ENCODE data around the gene SLC35E2B.
"Not testable (repeated sequence)": the region's sequence is repeated elsewhere in the genome, so short reads cannot be mapped to it uniquely, and the experiment has no call there.

SLC35E2B gene

DNA sequence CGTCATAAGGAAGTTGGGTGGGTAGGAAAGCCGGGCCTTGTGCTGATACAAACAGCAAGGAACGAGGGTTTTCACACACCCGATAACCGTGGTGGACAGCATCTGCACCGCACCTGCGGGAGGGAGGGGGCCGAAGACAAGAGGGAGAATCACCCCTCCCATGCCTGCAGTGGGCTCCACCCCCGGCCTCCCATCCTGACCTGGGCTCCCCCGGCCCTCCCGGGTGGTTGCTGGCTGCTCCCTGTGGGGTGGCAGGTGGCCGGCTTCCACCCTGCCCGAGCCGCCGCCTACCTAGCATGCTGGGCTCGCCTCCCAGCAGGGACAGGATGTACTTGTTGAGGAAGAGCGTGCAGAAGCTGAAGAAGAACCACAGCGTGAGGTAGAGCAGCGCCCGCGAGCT, 16.5 kb downstream of the SLC35E2B start:
- not testable (repeated sequence) for H3K4me3 ChIP-seq (ENCODE audit: low read length); H3K4me1 ChIP-seq (ENCODE audit: insufficient read depth, low read length); H3K9me3 ChIP-seq (ENCODE audit: low read length); H3K27me3 ChIP-seq (ENCODE audit: insufficient read depth, low read length); H2AFZ ChIP-seq (ENCODE audit: low read depth, low read length)
- peaks cover 19% of the 10 kb centered on the region for H3K36me3 ChIP-seq (ENCODE audit: insufficient read depth, low read length)

DNA sequence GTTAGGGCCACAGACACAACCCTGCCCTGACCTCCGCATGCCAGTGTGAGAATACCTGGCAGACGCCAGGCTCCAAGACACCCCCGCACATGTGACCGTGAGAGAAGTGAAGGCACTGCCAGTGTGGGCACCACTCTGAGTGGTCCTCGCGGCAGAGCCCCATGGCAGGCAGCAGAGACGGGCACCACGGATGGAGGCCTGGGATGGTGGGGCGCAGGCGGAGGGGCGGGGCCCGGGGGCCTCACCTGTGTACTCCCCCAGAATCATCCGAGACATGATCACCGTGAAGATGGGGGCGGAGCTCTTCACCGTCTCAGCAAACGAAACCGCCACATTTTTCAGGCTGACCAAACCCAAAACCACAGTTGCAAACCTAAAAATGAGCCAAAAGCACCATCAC, 17.4 kb downstream of the SLC35E2B start:
- not testable (repeated sequence) for H3K4me1 ChIP-seq (ENCODE audit: insufficient read depth, low read length); H3K4me3 ChIP-seq (ENCODE audit: low read length); H3K9me3 ChIP-seq (ENCODE audit: low read length); H3K27me3 ChIP-seq (ENCODE audit: insufficient read depth, low read length); H2AFZ ChIP-seq (ENCODE audit: low read depth, low read length)
- H3K36me3 ChIP-seq (ENCODE audit: insufficient read depth, low read length): peaks cover 24% of the 10 kb centered on the region

DNA sequence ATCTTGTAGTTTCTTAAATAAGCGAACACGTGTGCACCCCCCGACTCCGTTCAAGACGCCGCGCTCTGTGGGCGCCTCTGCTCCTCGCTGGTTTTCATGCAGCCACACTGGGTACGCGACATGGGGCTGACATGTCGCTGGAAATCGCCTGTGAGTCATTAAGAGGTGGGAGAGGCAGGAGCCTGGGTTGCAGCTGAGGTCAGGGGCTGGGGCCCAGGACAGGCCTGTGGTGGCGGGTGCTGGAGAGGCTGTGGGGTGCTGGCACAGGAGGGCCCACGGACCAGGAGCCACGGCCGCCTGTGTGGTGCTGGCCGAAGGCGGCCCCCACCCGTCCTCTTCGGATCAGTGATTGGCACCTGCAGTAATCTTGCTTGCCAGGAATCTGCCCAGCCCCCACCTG, 17.8 kb downstream of the SLC35E2B start:
- not testable (repeated sequence) for H3K27me3 ChIP-seq (ENCODE audit: insufficient read depth, low read length); H2AFZ ChIP-seq (ENCODE audit: low read depth, low read length); H3K4me1 ChIP-seq (ENCODE audit: insufficient read depth, low read length); H3K9me3 ChIP-seq (ENCODE audit: low read length); H3K4me3 ChIP-seq (ENCODE audit: low read length)
- peaks cover 27% of the 10 kb centered on the region for H3K36me3 ChIP-seq (ENCODE audit: insufficient read depth, low read length)

DNA sequence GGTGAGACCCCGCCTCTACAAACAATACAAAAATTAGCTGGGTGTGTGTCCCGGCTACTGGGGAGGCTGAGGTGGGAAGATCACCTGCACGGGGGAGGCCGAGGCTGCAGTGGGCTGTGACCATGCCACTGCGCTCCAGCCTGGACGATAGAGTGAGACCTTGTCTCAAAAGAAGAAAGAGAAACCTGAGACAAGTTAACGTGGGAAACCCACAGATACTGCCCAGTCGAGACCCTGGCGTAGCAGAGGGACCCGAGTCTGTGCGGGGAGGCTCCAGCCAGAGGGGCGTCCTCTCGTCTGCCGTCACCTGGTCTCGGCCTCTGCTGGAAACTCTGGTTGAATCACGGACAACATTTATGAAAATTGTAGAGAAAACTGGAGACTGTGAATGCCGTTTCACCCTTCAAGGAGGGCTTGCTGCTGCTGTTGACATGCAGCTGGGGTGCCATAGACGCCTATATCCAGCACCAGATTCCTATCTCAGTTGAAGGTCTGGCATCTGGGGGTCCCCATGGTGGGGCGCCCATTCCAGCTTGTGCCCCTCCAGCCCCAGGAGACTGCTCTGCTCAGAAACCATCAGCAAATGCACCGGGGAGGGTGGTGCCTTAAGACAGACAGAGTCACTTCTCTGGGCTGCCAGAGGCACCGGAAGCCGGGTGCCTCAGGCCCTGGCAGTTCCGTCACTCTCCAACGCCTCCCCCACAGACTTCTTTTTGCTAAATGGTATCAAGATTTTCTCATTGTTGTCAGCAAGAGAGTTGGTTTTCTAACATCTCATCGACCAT, 20.2 kb downstream of the SLC35E2B start:
- H3K9me3 ChIP-seq (ENCODE audit: low read length): no peaks in the 10 kb centered on the region
- no peak overlapping the region for H2AFZ ChIP-seq (ENCODE audit: low read depth, low read length)
- H3K36me3 ChIP-seq (ENCODE audit: insufficient read depth, low read length): peaks cover 41% of the 10 kb centered on the region
- H3K4me1 ChIP-seq (ENCODE audit: insufficient read depth, low read length): no peaks in the 10 kb centered on the region
- H3K4me3 ChIP-seq (ENCODE audit: low read length): no peak overlapping the region
- H3K27me3 ChIP-seq (ENCODE audit: insufficient read depth, low read length): no peaks in the 10 kb centered on the region

DNA sequence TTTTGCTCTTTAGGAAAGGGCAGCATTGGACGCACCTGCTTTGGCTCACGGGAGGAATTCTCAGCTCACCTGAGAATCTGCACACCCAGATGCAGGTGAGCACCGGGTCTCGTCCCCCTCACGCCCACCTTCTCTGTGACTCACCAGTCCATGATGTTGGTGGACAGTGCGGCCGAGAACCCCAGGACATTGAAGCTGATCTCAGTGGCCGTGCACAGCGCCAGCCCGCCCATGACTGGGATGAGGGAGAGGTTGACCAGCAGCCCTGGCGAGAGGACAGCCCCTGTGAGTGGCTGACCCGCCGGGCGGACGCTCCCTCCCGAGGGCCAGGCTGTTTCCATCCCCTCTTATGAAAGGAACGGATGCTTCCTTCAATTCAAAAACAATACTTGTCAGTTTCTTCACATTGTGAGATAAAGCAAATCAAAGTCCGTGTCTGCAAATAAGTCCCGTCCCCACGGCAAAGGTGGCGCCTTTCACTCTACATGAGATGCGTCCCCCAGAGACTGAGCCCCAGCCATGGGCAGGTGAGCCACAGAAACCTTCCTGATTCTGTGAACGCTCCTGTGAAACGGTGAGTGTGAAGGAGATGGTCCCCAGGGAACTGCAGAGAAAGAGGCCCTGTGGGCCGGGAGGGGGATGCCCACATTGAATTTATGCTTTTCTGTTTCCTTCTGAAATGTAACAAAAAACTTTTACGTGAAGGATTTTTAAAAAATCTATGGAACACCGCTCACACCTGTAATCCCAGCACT, 21.1 kb downstream of the SLC35E2B start:
- H3K9me3 ChIP-seq (ENCODE audit: low read length): no peaks in the 10 kb centered on the region
- no peaks in the 10 kb centered on the region for H3K4me1 ChIP-seq (ENCODE audit: insufficient read depth, low read length)
- no peak overlapping the region for H2AFZ ChIP-seq (ENCODE audit: low read depth, low read length)
- H3K4me3 ChIP-seq (ENCODE audit: low read length): no peak overlapping the region
- peaks cover 42% of the 10 kb centered on the region for H3K36me3 ChIP-seq (ENCODE audit: insufficient read depth, low read length)
- no peaks in the 10 kb centered on the region for H3K27me3 ChIP-seq (ENCODE audit: insufficient read depth, low read length)

DNA sequence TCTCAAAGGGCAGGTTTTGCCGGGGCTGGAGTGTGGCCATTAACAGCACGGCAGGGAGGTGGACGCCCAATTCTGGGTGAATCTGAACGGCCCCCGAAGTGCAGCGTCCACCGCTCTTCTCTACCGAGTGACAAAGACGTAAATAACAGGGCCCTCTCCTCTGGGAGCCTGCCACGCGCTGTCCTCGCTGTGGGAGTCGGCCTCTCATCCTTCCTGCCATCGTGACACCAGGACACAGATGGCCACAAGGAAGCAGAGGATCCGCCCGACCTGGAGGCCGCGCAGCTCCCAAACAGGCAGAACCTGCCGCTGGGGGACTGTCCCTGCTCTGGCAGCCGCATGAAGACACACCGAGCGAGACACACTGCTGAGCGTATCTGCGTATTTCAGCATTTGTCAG, 21.7 kb downstream of the SLC35E2B start:
- Histone ChIP-seq H3K4me3 (ENCODE audit: low read length) (no peak overlapping the region), H2AFZ (ENCODE audit: low read depth, low read length) (no peak overlapping the region), H3K4me1 (ENCODE audit: insufficient read depth, low read length) (no peaks in the 10 kb centered on the region), H3K36me3 (ENCODE audit: insufficient read depth, low read length) (peaks cover 49% of the 10 kb centered on the region), H3K9me3 (ENCODE audit: low read length) (no peaks in the 10 kb centered on the region), H3K27me3 (ENCODE audit: insufficient read depth, low read length) (no peaks in the 10 kb centered on the region)

DNA sequence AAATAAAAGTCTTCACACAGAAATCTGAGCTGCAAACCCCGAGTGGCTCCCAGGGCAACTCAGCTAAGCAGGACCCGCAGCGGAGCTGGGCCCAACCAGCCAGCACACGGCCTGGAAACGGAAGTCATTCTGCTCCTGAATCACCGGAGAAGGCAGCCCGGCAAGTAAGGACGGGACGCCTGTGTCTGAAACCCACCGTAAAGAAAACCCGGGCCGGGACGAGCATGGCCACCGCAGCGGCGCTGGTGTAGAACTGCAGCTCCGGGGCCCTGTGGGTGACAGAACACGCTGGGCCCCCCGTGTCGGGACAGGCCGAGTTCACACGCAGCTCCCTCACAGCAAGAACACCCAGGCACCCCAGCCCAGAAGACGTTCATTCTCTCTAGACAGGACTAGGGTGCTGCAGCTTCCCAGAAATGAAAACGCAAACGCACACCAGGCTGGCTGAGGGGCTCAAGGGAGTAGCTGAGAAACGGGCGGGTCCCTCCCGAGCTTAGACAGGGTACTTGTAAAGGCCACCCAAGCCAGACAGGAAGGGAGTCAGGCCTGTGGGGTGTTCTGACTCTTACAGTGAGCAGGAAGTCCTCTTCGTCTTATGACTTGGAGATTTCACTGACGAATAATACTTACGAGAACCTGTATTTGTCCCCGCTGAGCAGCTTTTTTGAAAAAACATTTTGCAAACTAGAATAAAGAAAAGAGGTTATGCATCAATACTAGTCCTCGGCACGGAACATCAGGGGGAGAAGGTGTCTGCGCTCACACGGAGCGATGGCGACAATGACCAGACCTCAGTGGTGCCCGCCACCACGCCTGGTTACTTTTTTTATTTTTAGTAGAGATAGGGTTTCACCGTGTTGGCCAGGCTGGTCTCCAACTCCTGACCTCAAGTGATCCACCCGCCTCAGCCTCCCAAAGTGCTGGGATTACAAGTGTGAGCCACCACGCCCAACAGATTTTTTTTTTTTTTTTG, 22.8 kb downstream of the SLC35E2B start:
- H3K36me3 ChIP-seq (ENCODE audit: insufficient read depth, low read length): peaks cover 60% of the 10 kb centered on the region

DNA sequence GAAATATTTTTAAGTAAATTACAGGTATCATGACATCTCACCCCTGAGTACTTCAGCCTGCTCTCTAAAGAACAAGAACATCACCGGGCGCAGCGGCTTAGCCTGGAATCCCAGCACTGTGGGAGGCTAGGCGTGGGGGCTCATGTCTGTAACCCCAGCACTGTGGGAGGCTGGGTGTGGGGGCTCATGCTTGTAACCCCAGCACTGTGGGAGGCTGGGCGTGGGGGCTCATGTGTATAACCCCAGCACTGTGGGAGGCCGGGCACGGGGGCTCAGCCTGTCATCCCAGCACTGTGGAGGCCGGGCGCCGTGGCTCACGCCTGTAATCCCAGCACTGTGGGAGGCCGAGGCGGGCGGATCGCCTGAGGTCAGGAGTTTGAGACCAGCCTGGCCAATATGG, 26.1 kb downstream of the SLC35E2B start:
- Histone ChIP-seq H3K4me1 (ENCODE audit: insufficient read depth, low read length) (no peaks in the 10 kb centered on the region), H3K9me3 (ENCODE audit: low read length) (no peaks in the 10 kb centered on the region), H2AFZ (ENCODE audit: low read depth, low read length) (no peak overlapping the region), H3K4me3 (ENCODE audit: low read length) (no peak overlapping the region), H3K27me3 (ENCODE audit: insufficient read depth, low read length) (no peaks in the 10 kb centered on the region), H3K36me3 (ENCODE audit: insufficient read depth, low read length) (peaks cover 49% of the 10 kb centered on the region)

More for the DNA sequence above, 22.8 kb downstream of the SLC35E2B start:
- no peak overlapping the region for H2AFZ ChIP-seq (ENCODE audit: low read depth, low read length)
- H3K4me3 ChIP-seq (ENCODE audit: low read length): no peak overlapping the region
- H3K9me3 ChIP-seq (ENCODE audit: low read length): no peaks in the 10 kb centered on the region
- H3K4me1 ChIP-seq (ENCODE audit: insufficient read depth, low read length): no peaks in the 10 kb centered on the region
- no peaks in the 10 kb centered on the region for H3K27me3 ChIP-seq (ENCODE audit: insufficient read depth, low read length)

DNA sequence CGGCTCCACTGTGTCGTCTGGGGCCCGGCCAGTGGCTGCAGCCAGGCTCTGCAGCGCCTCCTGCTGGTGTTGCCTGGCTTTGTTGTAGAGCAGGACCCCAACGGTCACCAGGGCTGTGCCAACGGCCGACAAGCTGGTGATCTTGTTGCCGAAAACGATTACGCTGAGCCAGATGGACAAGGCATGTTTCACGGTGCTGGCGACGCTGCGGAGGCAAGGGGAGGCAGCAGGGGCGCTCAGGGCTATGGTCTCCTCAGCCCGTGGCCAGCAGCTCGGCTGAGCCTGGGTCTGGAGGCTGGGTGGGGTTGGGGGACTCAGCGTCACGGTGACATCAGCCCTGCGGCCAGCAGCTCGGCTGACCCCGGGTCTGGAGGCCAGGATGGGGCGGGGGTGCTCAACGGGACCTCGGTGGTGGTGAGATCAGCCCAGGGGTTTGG, 26.8 kb downstream of the SLC35E2B start:
- H3K36me3 ChIP-seq (ENCODE audit: insufficient read depth, low read length): peaks cover 42% of the 10 kb centered on the region
- no peaks in the 10 kb centered on the region for H3K4me1 ChIP-seq (ENCODE audit: insufficient read depth, low read length)
- no peak overlapping the region for H2AFZ ChIP-seq (ENCODE audit: low read depth, low read length)
- no peaks in the 10 kb centered on the region for H3K9me3 ChIP-seq (ENCODE audit: low read length)
- H3K27me3 ChIP-seq (ENCODE audit: insufficient read depth, low read length): no peaks in the 10 kb centered on the region
- no peak overlapping the region for H3K4me3 ChIP-seq (ENCODE audit: low read length)

DNA sequence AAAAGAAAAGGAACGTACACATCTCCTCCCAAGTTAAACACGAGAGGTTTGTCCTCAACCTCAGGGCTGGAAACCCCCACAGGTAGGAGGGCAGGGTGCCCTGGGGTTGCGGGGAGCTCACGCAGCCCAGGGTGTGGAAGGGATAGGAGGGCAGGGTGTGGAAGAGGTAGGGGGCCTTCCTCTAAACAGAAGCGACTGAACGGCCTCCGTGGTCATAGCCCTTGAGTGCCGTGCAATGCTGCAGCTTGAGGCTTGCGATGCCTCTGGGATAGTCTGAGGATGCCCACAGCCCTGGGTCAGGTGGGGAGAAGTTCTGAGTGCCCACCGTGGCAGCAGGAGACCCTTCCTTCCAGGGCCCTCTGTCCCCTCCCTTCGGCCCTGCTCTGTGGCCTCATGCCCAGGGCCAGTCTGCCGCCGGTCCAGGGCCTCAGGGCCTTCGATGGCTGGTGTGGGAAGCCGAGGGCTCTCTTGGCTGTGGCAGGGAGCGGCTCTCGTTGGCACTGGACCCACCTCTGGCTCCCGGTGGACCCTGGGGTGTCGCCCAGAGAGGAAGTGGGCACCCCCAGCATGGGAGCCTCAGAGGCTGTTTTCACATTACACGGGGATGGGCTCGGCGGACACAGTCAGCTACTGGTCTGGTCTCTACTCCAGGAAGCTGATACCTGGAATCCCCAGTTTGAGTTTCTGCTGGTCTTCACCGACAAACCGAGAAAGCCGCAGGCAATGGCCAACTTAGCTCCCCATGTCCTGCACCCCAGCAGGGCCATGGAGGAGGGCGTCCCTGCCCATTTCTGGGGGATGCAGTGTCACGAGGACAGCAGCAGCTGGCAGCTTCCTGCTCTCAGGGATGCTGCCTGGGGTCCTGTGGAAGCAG, 27.4 kb downstream of the SLC35E2B start:
- no peak overlapping the region for H2AFZ ChIP-seq (ENCODE audit: low read depth, low read length)
- H3K36me3 ChIP-seq (ENCODE audit: insufficient read depth, low read length): peaks cover 39% of the 10 kb centered on the region
- H3K27me3 ChIP-seq (ENCODE audit: insufficient read depth, low read length): no peaks in the 10 kb centered on the region
- H3K4me1 ChIP-seq (ENCODE audit: insufficient read depth, low read length): no peaks in the 10 kb centered on the region
- no peak overlapping the region for H3K4me3 ChIP-seq (ENCODE audit: low read length)
- no peaks in the 10 kb centered on the region for H3K9me3 ChIP-seq (ENCODE audit: low read length)

DNA sequence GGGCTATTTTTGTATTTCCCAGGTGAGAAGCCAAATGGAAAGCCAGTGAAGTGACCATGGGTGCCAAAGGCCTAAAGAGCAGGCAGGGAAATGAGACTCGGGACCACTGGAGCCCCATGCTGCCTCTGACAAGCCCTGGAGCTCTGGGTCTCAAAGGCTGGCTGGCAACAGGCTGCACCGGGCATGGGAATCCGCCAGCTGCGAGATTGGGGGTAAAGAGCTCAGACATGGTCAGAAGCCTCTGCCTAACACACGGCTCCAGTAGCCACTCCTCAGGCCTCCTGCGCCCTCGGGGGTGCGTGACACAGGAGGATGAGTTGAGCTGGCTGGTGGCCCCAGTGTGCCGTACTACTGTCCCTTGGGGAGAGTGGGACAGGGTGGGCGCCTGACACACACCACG, 28.3 kb downstream of the SLC35E2B start:
- not testable (repeated sequence) for H3K9me3 ChIP-seq (ENCODE audit: low read length); H3K4me1 ChIP-seq (ENCODE audit: insufficient read depth, low read length); H3K27me3 ChIP-seq (ENCODE audit: insufficient read depth, low read length); H3K4me3 ChIP-seq (ENCODE audit: low read length); H2AFZ ChIP-seq (ENCODE audit: low read depth, low read length)
- peaks cover 32% of the 10 kb centered on the region for H3K36me3 ChIP-seq (ENCODE audit: insufficient read depth, low read length)

DNA sequence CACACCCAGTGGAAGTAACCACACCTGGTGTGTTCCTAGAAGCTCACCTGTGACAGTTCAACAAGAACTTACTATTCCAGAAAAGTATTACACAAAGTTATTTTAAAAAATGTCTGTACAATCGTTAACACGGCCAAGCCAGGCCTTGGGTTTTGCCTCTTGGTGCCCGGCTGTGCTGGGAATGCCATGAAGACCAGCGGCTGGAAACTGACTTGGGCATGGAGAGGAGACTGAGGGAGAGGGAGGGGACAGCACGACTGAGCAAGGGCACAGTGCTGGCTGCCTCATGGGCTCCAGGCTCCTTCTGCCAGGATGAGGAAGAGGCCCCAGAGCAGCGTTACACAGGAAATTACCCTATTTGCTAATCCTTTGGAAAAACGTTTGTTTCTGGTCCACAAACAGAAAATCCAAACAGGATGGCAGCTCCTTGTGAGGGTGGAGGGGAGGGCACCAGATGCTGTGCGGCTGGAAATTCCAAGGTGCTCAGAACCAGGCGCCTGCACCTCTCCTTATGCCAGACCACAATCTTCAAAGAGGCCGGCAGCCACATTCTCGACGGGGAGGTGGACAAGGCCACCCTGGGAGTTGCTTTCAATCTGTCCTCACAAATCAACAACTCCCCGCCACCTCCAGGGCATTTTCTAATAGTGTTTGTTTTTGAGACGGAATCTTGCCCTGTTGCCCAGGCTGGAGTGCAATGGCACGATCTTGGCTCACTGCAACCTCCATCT, 29.6 kb downstream of the SLC35E2B start:
- not testable (repeated sequence) for H3K4me3 ChIP-seq (ENCODE audit: low read length); H3K9me3 ChIP-seq (ENCODE audit: low read length); H3K4me1 ChIP-seq (ENCODE audit: insufficient read depth, low read length); H3K27me3 ChIP-seq (ENCODE audit: insufficient read depth, low read length); H2AFZ ChIP-seq (ENCODE audit: low read depth, low read length)
- H3K36me3 ChIP-seq (ENCODE audit: insufficient read depth, low read length): peaks cover 24% of the 10 kb centered on the region
